ENCODE results near the gene ABHD15. TPM values are rescaled to one million over a fixed set of nuclear protein-coding genes. Genes with fewer than 3 reads are reported as not detected.

The ABHD15 gene
- polyA plus RNA-seq, 2 of the 4 experiments (the other 2 are of a cell fraction), result 13.5 to 15.8 TPM

- ATAC-seq (peak; percentile 66 to 79), FAIRE-seq (peak; percentile 32), DNase-seq (ENCODE audit: low read depth in 1 of 2, low spot score in 1 of 2) (peak; percentile 43 to 70)
- ChIA-PET POLR2A (interaction anchor here (1.2 to 2.3 kb wide), 2 partner anchors 10 to 12 kb away, joined by 4 to 10 read pairs; partner anchors contain the start of gene ABHD15), CTCF (interaction anchor here (0.7 to 5.0 kb wide), 10 partner anchors 9 to 432 kb away, joined by 3 to 25 read pairs (median 6); partner anchors contain the start of gene ABHD15)
- Histone ChIP-seq H3K27ac (peak overlapping the region in 1 of 2 experiments; percentile 37; a peak in 2 of 6 replicates), H3K9me3 (no peaks in the 10 kb centered on the region), H3K4me2 (peak overlapping the region; percentile 60), H3K4me1 (peaks cover 33% of the 10 kb centered on the region), H3K4me3 (no peak overlapping the region)
- TF ChIP-seq MAX (IDR thresholded peaks at IDR 0.05), result peak; percentile 66
- peak; percentile 12; the same call in 1 of the 2 replicates for TF ChIP-seq GATA3 (IDR thresholded peaks at IDR 0.05; ENCODE audit: borderline replicate concordance)
- no peak for TF ChIP-seq JUN (IDR thresholded peaks at IDR 0.05)
- peak in 1 of 2 experiments; percentile 64; a peak in 2 of 4 replicates for TF ChIP-seq CEBPB (IDR thresholded peaks at IDR 0.05)
- TF ChIP-seq EHF (CRISPR knock-in tag; IDR thresholded peaks at IDR 0.05), result no peak
- TF ChIP-seq SMC3 (IDR thresholded peaks at IDR 0.05), result no peak
- WGBS (ENCODE audit: missing lambda C conversion rate), result 10% methylated on average over 3 of the region's 3 CpGs
These were observed 11.0 kb downstream of the ABHD15 start for GRCh38 chr17:29555840-29556239.

GRCh38 chr17:29549177-29549923 lies 17.5 kb downstream of the ABHD15 start:
- H3K4me3 ChIP-seq, result no peak overlapping the region
- H3K4me2 ChIP-seq, result peak overlapping the region; percentile 41
- no peaks in the 10 kb centered on the region for H3K9me3 ChIP-seq
- no peak for TF ChIP-seq KDM1A (IDR thresholded peaks at IDR 0.05; ENCODE audit: low read depth)
- TF ChIP-seq FOSL2 (IDR thresholded peaks at IDR 0.05), result no peak
- TF ChIP-seq FOSL2 (CRISPR knock-in tag; IDR thresholded peaks at IDR 0.05), result no peak
- TF ChIP-seq NPAS2 (CRISPR knock-in tag; IDR thresholded peaks at IDR 0.05; ENCODE audit: borderline replicate concordance), result no peak
- no peak for TF ChIP-seq HOXB13 (CRISPR knock-in tag; IDR thresholded peaks at IDR 0.05; ENCODE audit: low read depth)
- TF ChIP-seq JUNB (IDR thresholded peaks at IDR 0.05), result no peak
- TF ChIP-seq MAX (IDR thresholded peaks at IDR 0.05), result no peak
- no peak for TF ChIP-seq ZFP36 (IDR thresholded peaks at IDR 0.05; ENCODE audit: borderline replicate concordance, partially characterized antibody)
- no peak for TF ChIP-seq HEYL (CRISPR knock-in tag; IDR thresholded peaks at IDR 0.05)
- no peak for TF ChIP-seq MYC (IDR thresholded peaks at IDR 0.05; ENCODE audit: borderline replicate concordance, low read length)
- no peak for TF ChIP-seq REST (IDR thresholded peaks at IDR 0.05)
- WGBS (ENCODE audit: missing lambda C conversion rate), result 43% methylated on average over 5 of the region's 5 CpGs
- CTCF ChIA-PET, result interaction anchor here (1.1 to 2.3 kb wide), 8 partner anchors 8 to 179 kb away, joined by 3 to 9 read pairs (median 4); no protein-coding TSS in a partner anchor
- peak overlapping the region in 1 of 2 experiments; percentile 5; a peak in 2 of 6 replicates for H3K27ac ChIP-seq
- FAIRE-seq, result peak; percentile 98
- POLR2A ChIA-PET, result no interaction called here
- peaks cover 29% of the 10 kb centered on the region for H3K4me1 ChIP-seq
- ATAC-seq, result no peak
- no peak for DNase-seq (ENCODE audit: low read depth in 1 of 2, low spot score in 1 of 2)

GRCh38 chr17:29546830-29547229 lies 20.0 kb downstream of the ABHD15 start:
- H3K4me2 ChIP-seq, result no peak overlapping the region
- H3K27ac ChIP-seq, result no peak overlapping the region
- POLR2A ChIA-PET, result no interaction called here
- FAIRE-seq, result peak; percentile 61
- WGBS (ENCODE audit: missing lambda C conversion rate), result 91% methylated on average over 1 of the region's 1 CpG
- no peak for DNase-seq (ENCODE audit: low read depth in 1 of 2, low spot score in 1 of 2)
- H3K9me3 ChIP-seq, result no peaks in the 10 kb centered on the region
- CTCF ChIA-PET, result interaction anchor here (3.0 to 3.1 kb wide), 2 partner anchors 10 to 20 kb away, joined by 11 to 15 read pairs; partner anchors contain the start of gene ABHD15
- peaks cover 29% of the 10 kb centered on the region for H3K4me1 ChIP-seq
- no peak for ATAC-seq
- H3K4me3 ChIP-seq, result no peak overlapping the region
- TF ChIP-seq ZSCAN20 (CRISPR knock-in tag; IDR thresholded peaks at IDR 0.05) (no peak), MYC (IDR thresholded peaks at IDR 0.05; ENCODE audit: borderline replicate concordance, low read length) (no peak), RAD21 (conservative IDR thresholded peaks at IDR 0.05 in 1 of 2, IDR thresholded peaks at IDR 0.05 in 1 of 2) (no peak), HEYL (CRISPR knock-in tag; IDR thresholded peaks at IDR 0.05) (no peak), POLR2A (IDR thresholded peaks at IDR 0.05; ENCODE audit: low read length) (no peak), EHMT2 (IDR thresholded peaks at IDR 0.05; ENCODE audit: low read depth) (no peak), MAFK (IDR thresholded peaks at IDR 0.05; ENCODE audit: partially characterized antibody) (no peak), NFE2L2 (conservative IDR thresholded peaks at IDR 0.05; ENCODE audit: low read length) (no peak), RARB (CRISPR knock-in tag; IDR thresholded peaks at IDR 0.05) (no peak), HOXB5 (CRISPR knock-in tag; IDR thresholded peaks at IDR 0.05) (no peak), CTCF (IDR thresholded peaks at IDR 0.05) (no peak), RNF2 (IDR thresholded peaks at IDR 0.05; ENCODE audit: borderline replicate concordance, low read depth) (no peak), HOXA7 (CRISPR knock-in tag; IDR thresholded peaks at IDR 0.05) (no peak), ZNF302 (CRISPR knock-in tag; IDR thresholded peaks at IDR 0.05) (no peak)

All from A549 (cell line).